SK-N-SH (cell line): ENCODE data around the gene HEBP1. TPM values are rescaled to one million over a fixed set of nuclear protein-coding genes. Genes with fewer than 3 reads are reported as not detected.

Source experiments
- CTCF ChIA-PET: fragments of 300-600, 350-600 bp; formaldehyde crosslinking; extraction: SDS; loops from one replicate; lab custom pipeline; 2021; lab: Yijun Ruan, JAX
- POLR2A ChIA-PET: fragments of 350-600 bp; sonication (Branson Sonifier 250); formaldehyde crosslinking; extraction: SDS; loops from one replicate; lab custom pipeline; 2020; ENCODE audit warnings: antibody characterized with exemption, inconsistent platforms; lab: Yijun Ruan, JAX
- DNase-seq: peaks from one replicate; pipeline ENCODE4 v3.0.0; 2012
- H2AFZ ChIP-seq: fragments of 200-600 bp; sonication (generic); 2 replicates; pipeline ENCODE4 v1.8.1; 2016; ENCODE audit warnings: antibody characterized with exemption, mild to moderate bottlenecking, low read depth
- H3F3A ChIP-seq: fragments of 200-600 bp; sonication (generic); replicated peaks from 2 replicates; pipeline ENCODE3; 2016; ENCODE audit warnings: antibody characterized with exemption, mild to moderate bottlenecking; ENCODE audit not compliant: insufficient read depth
- H3K27ac ChIP-seq, 2 experiments: fragments of 200-500 bp in 1 of 2; fragments of 200-600 bp in 1 of 2; sonication (Bioruptor generic) in 1 of 2; sonication (generic), shearing (Covaris generic) in 1 of 2; 2 replicates each; pipeline versions ENCODE4 v1.5.1 to v1.6.1; 2014 to 2016; ENCODE audit warnings: low read depth in 2 of 2, inconsistent platforms in 1 of 2, low read length in 1 of 2, mild to moderate bottlenecking in 1 of 2, mixed read lengths in 1 of 2
- H3K27me3 ChIP-seq: fragments of 200-600 bp; sonication (generic), shearing (Covaris generic); 2 replicates; pipeline ENCODE4 v1.6.1; 2016; ENCODE audit warnings: mixed run types; ENCODE audit not compliant: insufficient read depth
- H3K36me3 ChIP-seq, 2 experiments: fragments of 200-500 bp in 1 of 2; fragments of 200-600 bp in 1 of 2; sonication (Bioruptor generic) in 1 of 2; sonication (generic) in 1 of 2; replicated peaks in 1 of 2; 2 replicates each; pipeline versions ENCODE3 to v1.5.1; 2014 to 2016; ENCODE audit warnings: low read length in 1 of 2, mild to moderate bottlenecking in 1 of 2; ENCODE audit not compliant: insufficient read depth in 2 of 2, control insufficient read depth in 1 of 2
- H3K4me1 ChIP-seq, 2 experiments: fragments of 200-500 bp in 1 of 2; fragments of 200-600 bp in 1 of 2; sonication (Bioruptor generic) in 1 of 2; sonication (generic), shearing (Covaris generic) in 1 of 2; 2 replicates each; pipeline versions ENCODE4 v1.5.1 to v1.6.1; 2014 to 2016; ENCODE audit warnings: low read depth in 1 of 2, low read length in 1 of 2, mixed run types in 1 of 2; ENCODE audit not compliant: insufficient read depth in 2 of 2, control insufficient read depth in 1 of 2
- H3K4me2 ChIP-seq: fragments of 200-600 bp; sonication (generic), shearing (Covaris generic); 2 replicates; pipeline ENCODE4 v1.6.1; 2017; ENCODE audit warnings: mixed run types
- H3K4me3 ChIP-seq, 2 experiments: fragments of 200-500 bp in 1 of 2; fragments of 200-600 bp in 1 of 2; sonication (Bioruptor generic) in 1 of 2; sonication (generic), shearing (Covaris generic) in 1 of 2; 2 replicates each; pipeline versions ENCODE4 v1.5.1 to v1.8.1; 2014 to 2016; ENCODE audit warnings: low read depth in 2 of 2, inconsistent platforms in 1 of 2, low read length in 1 of 2, mild to moderate bottlenecking in 1 of 2, mixed read lengths in 1 of 2, moderate library complexity in 1 of 2
- H3K79me2 ChIP-seq: fragments of 200-600 bp; sonication (generic); 2 replicates; pipeline ENCODE4 v1.8.1; 2017; ENCODE audit warnings: mild to moderate bottlenecking; ENCODE audit not compliant: insufficient read depth
- H3K9ac ChIP-seq: fragments of 200-600 bp; sonication (generic); 2 replicates; pipeline ENCODE4 v1.6.1; 2017; ENCODE audit warnings: mixed run types
- H3K9me2 ChIP-seq: fragments of 200-600 bp; sonication (generic); 2 replicates; pipeline ENCODE4 v1.6.1; 2017; ENCODE audit warnings: mixed run types
- H3K9me3 ChIP-seq: fragments of 200-600 bp; sonication (generic); 2 replicates; pipeline ENCODE4 v1.6.1; 2017; ENCODE audit warnings: mixed run types, mild to moderate bottlenecking, moderate library complexity
- H4K20me1 ChIP-seq: fragments of 200-600 bp; sonication (generic); 2 replicates; pipeline ENCODE4 v1.6.1; 2017; ENCODE audit warnings: mild to moderate bottlenecking, mixed run types; ENCODE audit not compliant: insufficient read depth
- CHD2 ChIP-seq: fragments of 150-350 bp; IDR thresholded peaks from 2 replicates; pipeline ENCODE4 v1.6.1; 2018; ENCODE audit warnings: low read length; ENCODE audit not compliant: partially characterized antibody
- ELF1 ChIP-seq: IDR thresholded peaks from 2 replicates; pipeline ENCODE4 v1.4.0; 2012
- EZH2phosphoT487 ChIP-seq: fragments of 200-600 bp; sonication (generic); IDR thresholded peaks from 2 replicates; pipeline ENCODE4 v1.6.1; 2017; ENCODE audit warnings: low read depth, mixed run types, mild to moderate bottlenecking, antibody characterized with exemption, moderate library complexity, borderline replicate concordance
- FOSL2 ChIP-seq: IDR thresholded peaks from 2 replicates; pipeline ENCODE4 v1.4.0; 2012; ENCODE audit warnings: low read depth, mild to moderate bottlenecking, moderate library complexity, borderline replicate concordance
- FOXJ3 ChIP-seq: sonication (generic); formaldehyde crosslinking; IDR thresholded peaks from 2 replicates; pipeline ENCODE4 v1.5.1; 2020; ENCODE audit warnings: mild to moderate bottlenecking, missing genetic modification reagents
- FOXM1 ChIP-seq: IDR thresholded peaks from 2 replicates; pipeline ENCODE4 v1.4.0; 2012; ENCODE audit warnings: low read depth, mild to moderate bottlenecking
- GATA2 ChIP-seq: sonication (generic); formaldehyde crosslinking; IDR thresholded peaks from 2 replicates; pipeline ENCODE4 v1.5.0; 2020; ENCODE audit warnings: mild to moderate bottlenecking, missing genetic modification reagents
- MEF2A ChIP-seq: IDR thresholded peaks from 2 replicates; pipeline ENCODE4 v1.4.0; 2012; ENCODE audit warnings: low read depth, borderline replicate concordance
- MXI1 ChIP-seq: IDR thresholded peaks from 2 replicates; pipeline ENCODE4 v1.6.1; 2012; ENCODE audit warnings: mild to moderate bottlenecking, low read depth, low read length, improper control_type of control experiment
- NRF1 ChIP-seq: IDR thresholded peaks from 2 replicates; pipeline ENCODE4 v1.6.1; 2012; ENCODE audit warnings: low read depth, mild to moderate bottlenecking, low read length
- RCOR1 ChIP-seq: fragments of 150-350 bp; IDR thresholded peaks from 2 replicates; pipeline ENCODE4 v1.6.1; 2017; ENCODE audit warnings: antibody characterized with exemption, low read length
- RFX5 ChIP-seq: IDR thresholded peaks from 2 replicates; pipeline ENCODE4 v1.6.1; 2012; ENCODE audit warnings: mild to moderate bottlenecking, improper control_type of control experiment, low read length
- TAF1 ChIP-seq: IDR thresholded peaks from 2 replicates; pipeline ENCODE4 v1.6.1; 2012; ENCODE audit warnings: low read depth, mild to moderate bottlenecking, low read length, moderate library complexity, borderline replicate concordance
- TCF12 ChIP-seq: IDR thresholded peaks from 2 replicates; pipeline ENCODE4 v1.4.0; 2012
- YY1 ChIP-seq: IDR thresholded peaks from 2 replicates; pipeline ENCODE4 v1.4.0; 2012; ENCODE audit warnings: low read depth, mild to moderate bottlenecking
- WGBS: methylation state at CpG from one replicate; pipeline ENCODE4 v1.1.6; 2017; ENCODE audit warnings: low lambda C conversion rate; 5-methylcytosine and 5-hydroxymethylcytosine counted together
- polyA plus RNA-seq, 3 experiments: library from polyadenylated mRNA; depleted of rRNA; stranded (reverse); fragments of >200 nt; gene quantifications; 2 replicates each; pipeline ENCODE4 v1.2.3, GENCODE V29; 2012
- TF ChIP-seq, protein P1 (sequence below): IDR thresholded peaks from 2 replicates; pipeline ENCODE4; 2012
- TF ChIP-seq, protein P2 (sequence below): fragments of 150-350 bp; IDR thresholded peaks from 2 replicates; pipeline ENCODE4 v1.6.1; 2016; ENCODE audit warnings: mild to moderate bottlenecking, low read depth, low read length
- TF ChIP-seq, protein P3 (sequence below): IDR thresholded peaks from 2 replicates; pipeline ENCODE4 v1.4.0; 2012; ENCODE audit warnings: low read depth
- TF ChIP-seq, protein P4 (sequence below): IDR thresholded peaks from 2 replicates; pipeline ENCODE4 v1.6.1; 2012; ENCODE audit warnings: mild to moderate bottlenecking, low read depth, low read length, moderate library complexity
- TF ChIP-seq, protein P5 (sequence below): IDR thresholded peaks from 2 replicates; pipeline ENCODE4 v1.4.0; 2012; ENCODE audit warnings: low read depth, borderline replicate concordance

HEBP1 gene
- polyA plus RNA-seq, 1 of the 3 experiments (the other 2 are of a cell fraction): 17.9 TPM

DNA sequence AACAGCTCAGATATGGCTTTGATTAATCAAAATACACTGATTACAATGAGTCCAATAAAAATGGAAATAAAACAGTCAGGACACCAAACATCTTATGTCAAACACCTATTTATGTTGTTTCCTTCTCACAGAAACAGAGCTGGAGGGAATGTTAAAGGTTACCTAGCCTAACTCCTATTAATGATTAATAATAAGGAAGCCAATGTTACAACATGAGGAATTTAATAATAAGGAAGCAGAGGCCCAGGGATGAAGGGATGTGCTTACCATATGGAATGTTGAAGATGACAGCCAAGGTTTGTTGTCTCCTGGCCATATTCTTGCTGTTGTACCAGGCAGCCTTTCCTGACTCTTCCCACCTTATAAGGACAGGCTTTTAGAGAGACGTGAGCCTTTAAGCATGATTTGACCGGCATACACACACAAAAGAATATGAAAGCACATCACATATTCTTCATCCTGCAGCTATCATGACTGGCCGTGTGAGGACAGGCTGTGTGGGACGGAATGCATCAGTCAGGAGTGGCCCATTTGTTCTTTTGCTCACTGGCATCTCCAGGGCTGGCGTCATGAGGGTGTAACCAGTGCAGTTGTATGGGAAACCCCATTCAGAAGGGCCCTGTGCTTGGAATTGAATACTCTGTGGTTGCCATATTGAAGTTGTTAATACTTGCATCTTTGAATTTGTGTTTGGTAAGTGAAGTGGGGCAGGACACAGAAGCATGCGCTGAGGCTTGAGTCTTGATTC is 45.0 kb downstream of the HEBP1 start:
- Histone ChIP-seq H3K27me3 (no peaks in the 10 kb centered on the region), H3K27ac (no peak overlapping the region), H3K36me3 (no peaks in the 10 kb centered on the region), H3F3A (no peaks in the 10 kb centered on the region), H3K9me2 (no peaks in the 10 kb centered on the region), H3K4me2 (no peak overlapping the region), H3K9ac (no peak overlapping the region), H3K9me3 (no peaks in the 10 kb centered on the region), H3K79me2 (no peaks in the 10 kb centered on the region), H3K4me1 (no peaks in the 10 kb centered on the region), H2AFZ (no peak overlapping the region), H3K4me3 (no peak overlapping the region), H4K20me1 (no peaks in the 10 kb centered on the region)
- WGBS: 92% methylated on average over 5 of the region's 6 CpGs
- no peak for DNase-seq
- no peak for TF ChIP-seq EZH2phosphoT487
- TF ChIP-seq GATA2 (CRISPR knock-in tag): no peak
- TF ChIP-seq TCF12: no peak
- TF ChIP-seq, protein P1, sequence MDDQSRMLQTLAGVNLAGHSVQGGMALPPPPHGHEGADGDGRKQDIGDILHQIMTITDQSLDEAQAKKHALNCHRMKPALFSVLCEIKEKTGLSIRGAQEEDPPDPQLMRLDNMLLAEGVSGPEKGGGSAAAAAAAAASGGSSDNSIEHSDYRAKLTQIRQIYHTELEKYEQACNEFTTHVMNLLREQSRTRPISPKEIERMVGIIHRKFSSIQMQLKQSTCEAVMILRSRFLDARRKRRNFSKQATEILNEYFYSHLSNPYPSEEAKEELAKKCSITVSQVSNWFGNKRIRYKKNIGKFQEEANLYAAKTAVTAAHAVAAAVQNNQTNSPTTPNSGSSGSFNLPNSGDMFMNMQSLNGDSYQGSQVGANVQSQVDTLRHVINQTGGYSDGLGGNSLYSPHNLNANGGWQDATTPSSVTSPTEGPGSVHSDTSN: no peak
- TF ChIP-seq, protein P2, sequence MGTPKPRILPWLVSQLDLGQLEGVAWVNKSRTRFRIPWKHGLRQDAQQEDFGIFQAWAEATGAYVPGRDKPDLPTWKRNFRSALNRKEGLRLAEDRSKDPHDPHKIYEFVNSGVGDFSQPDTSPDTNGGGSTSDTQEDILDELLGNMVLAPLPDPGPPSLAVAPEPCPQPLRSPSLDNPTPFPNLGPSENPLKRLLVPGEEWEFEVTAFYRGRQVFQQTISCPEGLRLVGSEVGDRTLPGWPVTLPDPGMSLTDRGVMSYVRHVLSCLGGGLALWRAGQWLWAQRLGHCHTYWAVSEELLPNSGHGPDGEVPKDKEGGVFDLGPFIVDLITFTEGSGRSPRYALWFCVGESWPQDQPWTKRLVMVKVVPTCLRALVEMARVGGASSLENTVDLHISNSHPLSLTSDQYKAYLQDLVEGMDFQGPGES: no peak
- no peak for TF ChIP-seq RCOR1
- no peak for TF ChIP-seq TAF1
- no peak for TF ChIP-seq CHD2
- TF ChIP-seq NRF1: no peak
- no peak for TF ChIP-seq FOSL2
- TF ChIP-seq, protein P3, sequence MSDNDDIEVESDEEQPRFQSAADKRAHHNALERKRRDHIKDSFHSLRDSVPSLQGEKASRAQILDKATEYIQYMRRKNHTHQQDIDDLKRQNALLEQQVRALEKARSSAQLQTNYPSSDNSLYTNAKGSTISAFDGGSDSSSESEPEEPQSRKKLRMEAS: no peak
- TF ChIP-seq RFX5: no peak
- no peak for TF ChIP-seq MXI1
- ChIA-PET CTCF (interaction anchor here (0.5 to 1.5 kb wide), 2 partner anchors 300 to 382 kb away, joined by 3 read pairs; no protein-coding TSS in a partner anchor), POLR2A (no interaction called here)

DNA sequence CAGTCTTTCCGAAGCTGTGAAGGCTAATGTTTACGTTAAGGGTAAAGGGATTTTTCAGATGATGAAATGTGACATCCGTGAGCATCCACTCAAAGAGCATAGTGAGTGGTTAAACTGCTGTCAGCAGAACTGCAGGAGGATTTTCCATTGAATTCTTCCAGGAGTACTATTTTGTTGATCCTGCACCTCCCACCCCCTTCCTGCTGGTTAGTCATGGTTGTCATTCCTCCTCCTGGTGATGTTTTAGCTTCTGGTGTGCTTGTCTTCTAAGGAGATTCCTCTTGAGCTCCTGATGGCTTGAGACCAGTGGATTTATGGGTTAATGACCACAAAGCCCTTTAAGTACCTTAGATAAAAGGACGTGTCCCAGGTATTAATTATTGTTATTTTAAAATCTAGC is 45.7 kb downstream of the HEBP1 start:
- H3K4me2 ChIP-seq: no peak overlapping the region
- no peaks in the 10 kb centered on the region for H3K4me1 ChIP-seq
- H2AFZ ChIP-seq: no peak overlapping the region
- H3K9me2 ChIP-seq: no peaks in the 10 kb centered on the region
- H3K27me3 ChIP-seq: no peaks in the 10 kb centered on the region
- no peaks in the 10 kb centered on the region for H3F3A ChIP-seq
- ChIA-PET POLR2A (no interaction called here), CTCF (interaction anchor here (0.5 to 1.5 kb wide), 3 partner anchors 38 to 383 kb away, joined by 3 read pairs; no protein-coding TSS in a partner anchor)
- no peaks in the 10 kb centered on the region for H3K79me2 ChIP-seq
- no peak overlapping the region for H3K4me3 ChIP-seq
- H3K27ac ChIP-seq: no peak overlapping the region
- H3K9me3 ChIP-seq: no peaks in the 10 kb centered on the region
- no peaks in the 10 kb centered on the region for H4K20me1 ChIP-seq
- no peaks in the 10 kb centered on the region for H3K36me3 ChIP-seq
- 63% methylated on average over 4 of the region's 4 CpGs for WGBS
- no peak for DNase-seq
- no peak overlapping the region for H3K9ac ChIP-seq
- no peak for TF ChIP-seq FOXJ3 (CRISPR knock-in tag)
- TF ChIP-seq GATA2 (CRISPR knock-in tag): no peak
- TF ChIP-seq ELF1: no peak
- TF ChIP-seq FOXM1: no peak
- TF ChIP-seq, protein P4, sequence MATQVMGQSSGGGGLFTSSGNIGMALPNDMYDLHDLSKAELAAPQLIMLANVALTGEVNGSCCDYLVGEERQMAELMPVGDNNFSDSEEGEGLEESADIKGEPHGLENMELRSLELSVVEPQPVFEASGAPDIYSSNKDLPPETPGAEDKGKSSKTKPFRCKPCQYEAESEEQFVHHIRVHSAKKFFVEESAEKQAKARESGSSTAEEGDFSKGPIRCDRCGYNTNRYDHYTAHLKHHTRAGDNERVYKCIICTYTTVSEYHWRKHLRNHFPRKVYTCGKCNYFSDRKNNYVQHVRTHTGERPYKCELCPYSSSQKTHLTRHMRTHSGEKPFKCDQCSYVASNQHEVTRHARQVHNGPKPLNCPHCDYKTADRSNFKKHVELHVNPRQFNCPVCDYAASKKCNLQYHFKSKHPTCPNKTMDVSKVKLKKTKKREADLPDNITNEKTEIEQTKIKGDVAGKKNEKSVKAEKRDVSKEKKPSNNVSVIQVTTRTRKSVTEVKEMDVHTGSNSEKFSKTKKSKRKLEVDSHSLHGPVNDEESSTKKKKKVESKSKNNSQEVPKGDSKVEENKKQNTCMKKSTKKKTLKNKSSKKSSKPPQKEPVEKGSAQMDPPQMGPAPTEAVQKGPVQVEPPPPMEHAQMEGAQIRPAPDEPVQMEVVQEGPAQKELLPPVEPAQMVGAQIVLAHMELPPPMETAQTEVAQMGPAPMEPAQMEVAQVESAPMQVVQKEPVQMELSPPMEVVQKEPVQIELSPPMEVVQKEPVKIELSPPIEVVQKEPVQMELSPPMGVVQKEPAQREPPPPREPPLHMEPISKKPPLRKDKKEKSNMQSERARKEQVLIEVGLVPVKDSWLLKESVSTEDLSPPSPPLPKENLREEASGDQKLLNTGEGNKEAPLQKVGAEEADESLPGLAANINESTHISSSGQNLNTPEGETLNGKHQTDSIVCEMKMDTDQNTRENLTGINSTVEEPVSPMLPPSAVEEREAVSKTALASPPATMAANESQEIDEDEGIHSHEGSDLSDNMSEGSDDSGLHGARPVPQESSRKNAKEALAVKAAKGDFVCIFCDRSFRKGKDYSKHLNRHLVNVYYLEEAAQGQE: no peak
- no peak for TF ChIP-seq TCF12
- no peak for TF ChIP-seq MEF2A
- TF ChIP-seq, protein P5, sequence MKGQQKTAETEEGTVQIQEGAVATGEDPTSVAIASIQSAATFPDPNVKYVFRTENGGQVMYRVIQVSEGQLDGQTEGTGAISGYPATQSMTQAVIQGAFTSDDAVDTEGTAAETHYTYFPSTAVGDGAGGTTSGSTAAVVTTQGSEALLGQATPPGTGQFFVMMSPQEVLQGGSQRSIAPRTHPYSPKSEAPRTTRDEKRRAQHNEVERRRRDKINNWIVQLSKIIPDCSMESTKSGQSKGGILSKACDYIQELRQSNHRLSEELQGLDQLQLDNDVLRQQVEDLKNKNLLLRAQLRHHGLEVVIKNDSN: no peak
- no peak for TF ChIP-seq CHD2
- no peak for TF ChIP-seq YY1
